PC-9 (cell line): Measurements from ENCODE around the gene NFKBIL1.

Experiments
- CTCF ChIP-seq: fragments of 200-600 bp; sonication (generic); conservative IDR thresholded peaks from 2 replicates; pipeline ENCODE4 v1.6.1; 2017; ENCODE audit warnings: mixed run types, antibody characterized with exemption, mild to moderate bottlenecking, moderate library complexity
- EZH2 ChIP-seq: fragments of 200-600 bp; sonication (generic); IDR thresholded peaks from 2 replicates; pipeline ENCODE4 v1.8.0; 2017; ENCODE audit warnings: antibody characterized with exemption, low read depth

GRCh38 chr6:31556307-31556706 is 8.9 kb downstream of the NFKBIL1 start:
- no peak for TF ChIP-seq EZH2
- TF ChIP-seq CTCF, result no peak
